Measurements from ENCODE around the gene RNF175. TPM values are rescaled to one million over a fixed set of nuclear protein-coding genes. Genes with fewer than 3 reads are reported as not detected.

Gene RNF175
- total RNA-seq, 1 experiment from 2014 or later: 0.54 TPM

DNA sequence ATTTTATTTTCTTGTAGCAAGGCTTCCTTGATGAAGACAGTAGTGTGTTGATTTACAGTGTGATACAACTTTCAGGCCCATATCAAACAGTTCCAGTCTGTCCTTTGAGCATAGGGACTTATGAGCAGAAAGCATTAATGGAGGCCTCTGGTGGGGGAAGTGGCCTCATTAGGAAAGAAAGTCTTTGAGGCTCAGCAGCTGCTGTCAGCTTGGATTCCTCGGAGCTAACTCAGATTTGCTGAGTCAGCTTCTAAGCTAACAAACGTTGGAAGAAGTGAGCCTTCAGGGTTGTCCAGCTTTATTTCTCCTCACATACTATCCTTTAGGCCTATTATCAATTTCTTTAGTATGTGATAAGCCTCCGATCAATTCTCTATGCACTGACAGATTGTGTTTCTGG, 44.9 kb upstream of the RNF175 start:
- CTCF ChIA-PET: no interaction called here

DNA sequence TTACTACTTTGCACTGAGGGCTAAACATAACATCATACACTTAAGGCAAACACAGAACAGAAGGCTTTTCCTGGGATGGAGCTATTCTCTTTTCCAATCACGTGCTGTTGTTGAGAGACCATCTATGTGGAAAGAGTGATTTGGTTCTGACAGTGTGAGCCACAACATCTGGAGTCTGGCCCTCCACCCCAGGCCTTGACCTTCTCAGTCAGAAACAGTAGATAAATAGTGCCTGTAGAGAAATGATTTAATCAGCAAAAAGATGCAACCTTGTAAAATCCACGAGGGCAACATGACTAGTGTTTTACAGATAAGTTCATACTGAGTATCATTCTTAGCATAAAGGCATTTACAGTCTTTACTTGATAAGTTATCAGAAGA, 39.9 kb upstream of the RNF175 start:
- Mint-ChIP-seq H3K4me1 (ENCODE audit: low read depth, unreplicated experiment) (no peaks in the 10 kb centered on the region), H3K4me3 (ENCODE audit: low read depth, unreplicated experiment) (no peak overlapping the region)
- no TSS peak for BruUV-seq (replicated peaks)

More for the DNA sequence above, 44.9 kb upstream of the RNF175 start:
- H3K27ac Mint-ChIP-seq (ENCODE audit: unreplicated experiment): no peak overlapping the region
- BruUV-seq (replicated peaks): no TSS peak
- no peaks in the 10 kb centered on the region for H3K9me3 Mint-ChIP-seq (ENCODE audit: low read depth, unreplicated experiment)
- TF ChIP-seq, protein P1, sequence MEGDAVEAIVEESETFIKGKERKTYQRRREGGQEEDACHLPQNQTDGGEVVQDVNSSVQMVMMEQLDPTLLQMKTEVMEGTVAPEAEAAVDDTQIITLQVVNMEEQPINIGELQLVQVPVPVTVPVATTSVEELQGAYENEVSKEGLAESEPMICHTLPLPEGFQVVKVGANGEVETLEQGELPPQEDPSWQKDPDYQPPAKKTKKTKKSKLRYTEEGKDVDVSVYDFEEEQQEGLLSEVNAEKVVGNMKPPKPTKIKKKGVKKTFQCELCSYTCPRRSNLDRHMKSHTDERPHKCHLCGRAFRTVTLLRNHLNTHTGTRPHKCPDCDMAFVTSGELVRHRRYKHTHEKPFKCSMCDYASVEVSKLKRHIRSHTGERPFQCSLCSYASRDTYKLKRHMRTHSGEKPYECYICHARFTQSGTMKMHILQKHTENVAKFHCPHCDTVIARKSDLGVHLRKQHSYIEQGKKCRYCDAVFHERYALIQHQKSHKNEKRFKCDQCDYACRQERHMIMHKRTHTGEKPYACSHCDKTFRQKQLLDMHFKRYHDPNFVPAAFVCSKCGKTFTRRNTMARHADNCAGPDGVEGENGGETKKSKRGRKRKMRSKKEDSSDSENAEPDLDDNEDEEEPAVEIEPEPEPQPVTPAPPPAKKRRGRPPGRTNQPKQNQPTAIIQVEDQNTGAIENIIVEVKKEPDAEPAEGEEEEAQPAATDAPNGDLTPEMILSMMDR (IDR thresholded peaks at IDR 0.05; ENCODE audit: unreplicated experiment): no peak
- H3K4me1 Mint-ChIP-seq (ENCODE audit: low read depth, unreplicated experiment): no peaks in the 10 kb centered on the region
- no peak for DNase-seq
- no peaks in the 10 kb centered on the region for H3K36me3 Mint-ChIP-seq (ENCODE audit: insufficient read depth, unreplicated experiment)
- intact Hi-C loops (cut with micrococcal nuclease; ENCODE audit: unreplicated experiment): no loop called here
- no peaks in the 10 kb centered on the region for H3K27me3 Mint-ChIP-seq (ENCODE audit: unreplicated experiment)
- no peak overlapping the region for H3K4me3 Mint-ChIP-seq (ENCODE audit: low read depth, unreplicated experiment)

DNA sequence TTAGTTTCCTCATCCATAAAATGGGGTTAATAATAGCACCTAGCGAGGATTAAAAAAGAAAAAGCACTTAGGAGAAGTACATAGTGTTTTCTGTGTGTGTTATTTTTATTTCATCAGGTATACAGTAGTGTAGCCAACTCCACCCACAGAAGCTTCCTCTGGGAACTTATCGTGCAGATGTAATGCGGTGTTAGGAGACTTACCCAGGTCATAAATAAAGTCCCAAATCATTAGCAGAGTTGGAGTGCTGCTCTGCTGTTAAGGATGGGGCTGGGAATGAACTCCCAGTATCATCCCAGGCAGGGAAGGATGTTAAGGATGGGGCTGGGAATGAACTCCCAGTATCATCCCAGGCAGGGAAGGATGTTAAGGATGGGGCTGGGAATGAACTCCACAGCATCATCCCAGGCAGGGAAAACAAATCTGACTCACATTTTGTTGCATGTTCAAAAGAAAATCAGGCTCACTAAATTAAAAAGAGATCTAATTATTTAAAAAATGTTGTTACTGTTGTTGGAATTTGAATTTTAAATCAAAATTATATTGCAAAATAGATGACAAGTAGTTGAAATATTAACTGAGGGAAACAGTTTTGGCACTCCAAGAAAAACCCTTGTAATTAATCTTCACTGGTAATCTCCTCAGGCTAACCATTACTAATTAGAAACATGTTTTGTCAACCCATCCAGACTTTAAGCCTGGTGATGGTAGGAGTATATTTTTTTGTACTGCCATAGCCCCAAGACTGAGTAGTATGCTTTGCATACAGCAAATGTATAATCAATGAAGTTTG, 39.3 kb upstream of the RNF175 start:
- intact Hi-C loops (cut with micrococcal nuclease; ENCODE audit: unreplicated experiment): no loop called here
- Mint-ChIP-seq H3K9me3 (ENCODE audit: low read depth, unreplicated experiment) (no peaks in the 10 kb centered on the region), H3K27me3 (ENCODE audit: unreplicated experiment) (no peaks in the 10 kb centered on the region), H3K4me1 (ENCODE audit: low read depth, unreplicated experiment) (no peaks in the 10 kb centered on the region), H3K4me3 (ENCODE audit: low read depth, unreplicated experiment) (no peak overlapping the region), H3K36me3 (ENCODE audit: insufficient read depth, unreplicated experiment) (no peaks in the 10 kb centered on the region), H3K27ac (ENCODE audit: unreplicated experiment) (no peak overlapping the region)
- no peak for DNase-seq
- CTCF ChIA-PET: no interaction called here
- TF ChIP-seq, protein P1 (IDR thresholded peaks at IDR 0.05; ENCODE audit: unreplicated experiment): no peak
- BruUV-seq (replicated peaks): no TSS peak

More for the DNA sequence above, 39.9 kb upstream of the RNF175 start:
- Mint-ChIP-seq H3K27ac (ENCODE audit: unreplicated experiment) (no peak overlapping the region), H3K27me3 (ENCODE audit: unreplicated experiment) (no peaks in the 10 kb centered on the region), H3K36me3 (ENCODE audit: insufficient read depth, unreplicated experiment) (no peaks in the 10 kb centered on the region), H3K9me3 (ENCODE audit: low read depth, unreplicated experiment) (no peaks in the 10 kb centered on the region)
- CTCF ChIA-PET: no interaction called here
- TF ChIP-seq, protein P1 (IDR thresholded peaks at IDR 0.05; ENCODE audit: unreplicated experiment): no peak
- intact Hi-C loops (cut with micrococcal nuclease; ENCODE audit: unreplicated experiment): no loop called here
- DNase-seq: no peak

DNA sequence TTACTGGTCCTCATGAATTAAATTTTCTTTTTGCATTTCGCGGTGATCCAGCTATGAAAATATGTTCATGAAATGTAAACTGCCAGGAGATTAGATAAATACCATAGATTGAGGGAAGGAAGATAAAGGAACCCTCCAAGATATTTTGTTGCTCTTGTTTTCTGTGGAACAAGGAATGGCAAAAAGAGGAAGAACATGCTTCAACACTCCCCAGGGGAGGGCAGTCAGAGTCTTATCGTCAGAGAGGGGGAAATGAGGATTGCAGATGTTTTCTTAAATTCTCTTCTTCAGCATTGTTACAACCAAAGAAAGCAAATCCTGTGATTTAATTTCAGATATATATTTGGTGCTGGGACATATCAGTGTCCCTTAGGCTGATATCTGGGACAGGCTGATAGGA, 38.6 kb upstream of the RNF175 start:
- TF ChIP-seq, protein P1 (IDR thresholded peaks at IDR 0.05; ENCODE audit: unreplicated experiment): no peak
- no TSS peak for BruUV-seq (replicated peaks)
- Mint-ChIP-seq H3K4me1 (ENCODE audit: low read depth, unreplicated experiment) (no peaks in the 10 kb centered on the region), H3K27ac (ENCODE audit: unreplicated experiment) (no peak overlapping the region), H3K36me3 (ENCODE audit: insufficient read depth, unreplicated experiment) (no peaks in the 10 kb centered on the region), H3K27me3 (ENCODE audit: unreplicated experiment) (peaks cover 5% of the 10 kb centered on the region), H3K9me3 (ENCODE audit: low read depth, unreplicated experiment) (no peaks in the 10 kb centered on the region), H3K4me3 (ENCODE audit: low read depth, unreplicated experiment) (no peak overlapping the region)
- CTCF ChIA-PET: no interaction called here
- no peak for DNase-seq
- intact Hi-C loops (cut with micrococcal nuclease; ENCODE audit: unreplicated experiment): no loop called here

Measured in Calu3 (cell line).